Measurements from ENCODE around the gene SIRT5.

- TF ChIP-seq, protein P1, sequence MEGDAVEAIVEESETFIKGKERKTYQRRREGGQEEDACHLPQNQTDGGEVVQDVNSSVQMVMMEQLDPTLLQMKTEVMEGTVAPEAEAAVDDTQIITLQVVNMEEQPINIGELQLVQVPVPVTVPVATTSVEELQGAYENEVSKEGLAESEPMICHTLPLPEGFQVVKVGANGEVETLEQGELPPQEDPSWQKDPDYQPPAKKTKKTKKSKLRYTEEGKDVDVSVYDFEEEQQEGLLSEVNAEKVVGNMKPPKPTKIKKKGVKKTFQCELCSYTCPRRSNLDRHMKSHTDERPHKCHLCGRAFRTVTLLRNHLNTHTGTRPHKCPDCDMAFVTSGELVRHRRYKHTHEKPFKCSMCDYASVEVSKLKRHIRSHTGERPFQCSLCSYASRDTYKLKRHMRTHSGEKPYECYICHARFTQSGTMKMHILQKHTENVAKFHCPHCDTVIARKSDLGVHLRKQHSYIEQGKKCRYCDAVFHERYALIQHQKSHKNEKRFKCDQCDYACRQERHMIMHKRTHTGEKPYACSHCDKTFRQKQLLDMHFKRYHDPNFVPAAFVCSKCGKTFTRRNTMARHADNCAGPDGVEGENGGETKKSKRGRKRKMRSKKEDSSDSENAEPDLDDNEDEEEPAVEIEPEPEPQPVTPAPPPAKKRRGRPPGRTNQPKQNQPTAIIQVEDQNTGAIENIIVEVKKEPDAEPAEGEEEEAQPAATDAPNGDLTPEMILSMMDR (IDR thresholded peaks at IDR 0.05), result no peak
- TF ChIP-seq POLR2A (IDR thresholded peaks at IDR 0.05) (no peak), POLR2AphosphoS5 (IDR thresholded peaks at IDR 0.05; ENCODE audit: insufficient read depth in 1 of 2, low read depth in 1 of 2) (no peak)
Observed at GRCh38 chr6:13572951-13573654, 1.3 kb upstream of the SIRT5 start.

All from vagina (tissue), 2 donors.